Suprapubic skin (tissue), 4 donors: ENCODE results near the gene SH3RF1. TPM values are rescaled to one million over a fixed set of nuclear protein-coding genes. Genes with fewer than 3 reads are reported as not detected.

Experiments used
- DNase-seq, 2 donors: peaks; one replicate each; pipeline ENCODE4 v3.0.0-alpha.2; 2019; ENCODE audit warnings: low spot score in 2 of 2
- H3K27ac ChIP-seq: fragments of 200-600 bp; sonication (generic); one replicate; pipeline ENCODE4 v1.5.1; 2019
- H3K27me3 ChIP-seq: fragments of 200-600 bp; sonication (generic); one replicate; pipeline ENCODE4 v1.5.1; 2019
- H3K36me3 ChIP-seq: fragments of 200-600 bp; sonication (generic); one replicate; pipeline ENCODE4 v1.5.1; 2019
- H3K4me1 ChIP-seq: fragments of 200-600 bp; sonication (generic); one replicate; pipeline ENCODE4 v1.5.1; 2019
- H3K4me3 ChIP-seq: fragments of 200-600 bp; sonication (generic); one replicate; pipeline ENCODE4 v1.5.1; 2019; ENCODE audit warnings: mild to moderate bottlenecking
- H3K9me3 ChIP-seq: fragments of 200-600 bp; sonication (generic); one replicate; pipeline ENCODE4 v1.5.1; 2019
- EP300 ChIP-seq: sonication (generic); formaldehyde crosslinking; IDR thresholded peaks from one replicate; pipeline ENCODE4 v1.6.1; 2017; ENCODE audit warnings: antibody characterized with exemption
- POLR2A ChIP-seq, 2 donors: fragments of 450-650 bp; IDR thresholded peaks; one replicate each; pipeline ENCODE4 v1.6.1; 2017; ENCODE audit warnings: antibody characterized with exemption in 2 of 2, mild to moderate bottlenecking in 2 of 2, moderate library complexity in 2 of 2
- POLR2AphosphoS5 ChIP-seq, 3 donors: sonication (generic); formaldehyde crosslinking; IDR thresholded peaks; one replicate each; pipeline ENCODE4 v1.6.1; 2017; ENCODE audit warnings: antibody characterized with exemption in 3 of 3
- WGBS: methylation state at CpG from one replicate; pipeline ENCODE4 v1.1.5; 2018; 5-methylcytosine and 5-hydroxymethylcytosine counted together
- total RNA-seq, 4 donors: library from RNA; depleted of rRNA; stranded (reverse); fragments of >200 nt; gene quantifications; one replicate each; pipeline ENCODE4 v1.1.0, GENCODE V29; 2016
- TF ChIP-seq, protein P1 (sequence below), 2 donors: fragments of 200-600 bp in 1 of 2; fragments of 450-650 bp in 1 of 2; sonication (generic) in 1 of 2; IDR thresholded peaks; one replicate each; pipeline ENCODE4 v1.5.1; 2016 to 2019; ENCODE audit warnings: antibody characterized with exemption in 2 of 2, mild to moderate bottlenecking in 1 of 2, moderate library complexity in 1 of 2

Gene SH3RF1
- total RNA-seq, 4 donors from 2014 or later, result 10.8 to 18.1 (median 15.0) TPM

DNA sequence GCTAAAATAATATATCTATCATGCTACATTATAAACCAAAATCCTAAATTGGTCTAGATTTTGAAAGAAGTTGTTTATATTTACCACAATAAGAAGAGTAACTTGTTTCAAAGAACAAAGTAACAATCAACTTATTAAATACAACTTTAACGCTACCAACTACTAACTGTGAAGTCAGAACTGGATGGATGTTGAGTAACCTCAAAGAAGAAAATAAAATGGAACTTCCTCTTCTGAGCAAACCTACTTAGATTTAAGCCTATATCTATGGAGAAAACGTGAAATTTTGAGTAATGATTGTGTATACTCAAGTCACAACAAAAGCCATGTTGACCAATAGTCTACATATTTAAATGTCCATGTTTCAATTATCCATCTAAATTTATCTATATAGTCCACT, 25.7 kb downstream of the SH3RF1 start:
- no peaks in the 10 kb centered on the region for H3K36me3 ChIP-seq
- TF ChIP-seq EP300 (no peak), POLR2A (IDR thresholded peaks at IDR 0.05) (no peak), POLR2AphosphoS5 (IDR thresholded peaks at IDR 0.05) (no peak)
- TF ChIP-seq, protein P1, sequence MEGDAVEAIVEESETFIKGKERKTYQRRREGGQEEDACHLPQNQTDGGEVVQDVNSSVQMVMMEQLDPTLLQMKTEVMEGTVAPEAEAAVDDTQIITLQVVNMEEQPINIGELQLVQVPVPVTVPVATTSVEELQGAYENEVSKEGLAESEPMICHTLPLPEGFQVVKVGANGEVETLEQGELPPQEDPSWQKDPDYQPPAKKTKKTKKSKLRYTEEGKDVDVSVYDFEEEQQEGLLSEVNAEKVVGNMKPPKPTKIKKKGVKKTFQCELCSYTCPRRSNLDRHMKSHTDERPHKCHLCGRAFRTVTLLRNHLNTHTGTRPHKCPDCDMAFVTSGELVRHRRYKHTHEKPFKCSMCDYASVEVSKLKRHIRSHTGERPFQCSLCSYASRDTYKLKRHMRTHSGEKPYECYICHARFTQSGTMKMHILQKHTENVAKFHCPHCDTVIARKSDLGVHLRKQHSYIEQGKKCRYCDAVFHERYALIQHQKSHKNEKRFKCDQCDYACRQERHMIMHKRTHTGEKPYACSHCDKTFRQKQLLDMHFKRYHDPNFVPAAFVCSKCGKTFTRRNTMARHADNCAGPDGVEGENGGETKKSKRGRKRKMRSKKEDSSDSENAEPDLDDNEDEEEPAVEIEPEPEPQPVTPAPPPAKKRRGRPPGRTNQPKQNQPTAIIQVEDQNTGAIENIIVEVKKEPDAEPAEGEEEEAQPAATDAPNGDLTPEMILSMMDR (IDR thresholded peaks at IDR 0.05), result no peak
- peaks cover 18% of the 10 kb centered on the region for H3K4me1 ChIP-seq
- H3K27ac ChIP-seq, result no peak overlapping the region
- DNase-seq, result no peak
- WGBS, result 82% methylated on average over 2 of the region's 2 CpGs
- H3K27me3 ChIP-seq, result no peaks in the 10 kb centered on the region
- no peaks in the 10 kb centered on the region for H3K9me3 ChIP-seq
- H3K4me3 ChIP-seq, result no peak overlapping the region

DNA sequence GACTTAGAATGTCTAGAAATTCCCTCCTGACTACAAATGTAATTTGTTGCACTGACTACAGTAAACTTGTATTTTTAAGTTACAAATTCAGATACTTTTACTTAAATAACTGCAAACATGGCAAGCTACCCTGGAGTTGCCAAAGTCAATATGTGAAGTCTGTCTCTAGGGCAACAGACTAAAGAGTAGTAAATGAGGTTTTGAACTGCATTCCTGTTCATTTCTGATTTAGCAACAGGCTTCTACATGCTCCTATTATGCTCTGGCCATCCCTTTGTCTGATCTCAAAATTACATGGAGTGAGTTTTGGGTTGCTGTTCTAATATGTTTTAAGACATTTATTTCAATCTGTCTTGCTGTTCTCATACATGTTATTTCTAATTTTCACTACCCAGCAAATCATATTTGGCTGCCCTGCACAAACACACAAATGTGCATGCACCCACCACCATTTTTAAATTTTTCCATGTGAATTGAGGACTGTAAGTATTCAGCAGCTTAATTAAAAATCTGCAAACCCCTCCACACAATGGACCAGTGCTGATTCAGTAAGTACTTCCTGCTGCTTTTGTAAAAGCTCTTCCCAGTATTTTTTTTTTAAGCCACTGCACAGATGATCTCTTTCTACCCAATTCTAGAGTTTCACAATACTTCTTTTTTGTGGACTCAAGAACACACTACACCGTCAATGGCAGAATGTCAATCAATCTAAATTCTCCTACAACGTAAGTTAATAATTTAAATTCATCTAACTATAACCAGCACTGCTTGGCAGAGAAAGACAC, 26.7 kb downstream of the SH3RF1 start:
- 48% methylated on average over 2 of the region's 2 CpGs for WGBS
- DNase-seq, result no peak

DNA sequence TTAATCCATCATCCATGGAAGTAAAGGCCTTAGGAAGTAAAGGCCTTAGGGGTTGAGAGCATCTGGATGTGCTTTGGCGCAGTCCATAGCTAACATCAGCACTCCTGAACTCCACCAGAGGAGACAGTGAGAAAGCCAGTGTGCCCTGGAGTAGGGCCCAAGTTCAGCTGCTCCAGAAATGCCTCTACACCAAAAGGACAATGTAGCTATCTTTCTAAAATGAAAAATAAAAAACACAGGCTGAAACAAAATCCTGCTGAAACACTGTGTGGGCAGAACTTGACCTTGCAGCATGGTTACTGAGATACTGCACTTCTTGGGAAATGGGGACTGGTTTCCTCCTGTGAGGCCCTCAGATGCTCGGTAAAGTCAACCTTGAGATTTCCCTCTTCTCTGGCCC, 29.3 kb downstream of the SH3RF1 start:
- TF ChIP-seq EP300 (no peak), POLR2A (IDR thresholded peaks at IDR 0.05) (no peak), POLR2AphosphoS5 (IDR thresholded peaks at IDR 0.05) (no peak)
- TF ChIP-seq, protein P1 (IDR thresholded peaks at IDR 0.05), result no peak
- no peak for DNase-seq
- H3K4me1 ChIP-seq, result peaks cover 38% of the 10 kb centered on the region

More for the DNA sequence above, 26.7 kb downstream of the SH3RF1 start:
- Histone ChIP-seq H3K4me3 (no peak overlapping the region), H3K36me3 (no peaks in the 10 kb centered on the region), H3K27me3 (no peaks in the 10 kb centered on the region), H3K4me1 (peaks cover 18% of the 10 kb centered on the region), H3K27ac (no peak overlapping the region), H3K9me3 (no peaks in the 10 kb centered on the region)
- no peak for TF ChIP-seq POLR2AphosphoS5 (IDR thresholded peaks at IDR 0.05)
- no peak for TF ChIP-seq POLR2A (IDR thresholded peaks at IDR 0.05)
- TF ChIP-seq, protein P1 (IDR thresholded peaks at IDR 0.05), result no peak
- no peak for TF ChIP-seq EP300

DNA sequence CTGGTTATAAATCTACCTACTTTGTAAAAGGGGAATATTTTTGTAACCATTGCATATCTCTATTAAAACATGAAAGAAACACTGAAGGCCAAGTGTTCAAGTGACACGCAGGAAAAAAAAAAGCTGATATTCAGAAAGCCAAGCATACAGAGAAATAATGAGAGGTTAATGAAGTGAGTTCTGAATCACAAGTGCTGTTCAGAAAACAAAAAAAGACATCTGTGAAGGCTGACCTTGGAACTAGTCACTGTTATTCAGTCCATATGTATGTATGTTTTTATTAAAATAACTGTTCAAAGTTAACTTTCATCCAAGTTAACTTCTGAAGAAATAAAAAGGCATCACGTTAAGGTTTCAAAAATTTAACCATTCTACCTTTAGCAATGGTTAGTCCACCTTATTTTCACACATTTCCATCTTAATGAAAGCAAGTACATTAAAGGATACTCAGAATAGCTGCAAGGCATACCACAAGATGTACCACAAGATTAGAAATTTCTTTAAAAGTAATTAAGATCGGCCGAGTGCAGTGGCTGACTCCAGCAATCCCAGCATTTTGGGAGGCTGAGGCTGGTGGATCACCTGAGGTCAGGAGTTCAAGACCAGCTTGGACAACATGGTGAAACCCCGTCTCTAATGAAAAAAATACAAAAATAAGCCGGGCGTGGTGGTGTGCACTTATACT, 31.4 kb downstream of the SH3RF1 start:
- no peaks in the 10 kb centered on the region for H3K36me3 ChIP-seq
- no peaks in the 10 kb centered on the region for H3K9me3 ChIP-seq
- no peaks in the 10 kb centered on the region for H3K27me3 ChIP-seq
- H3K4me1 ChIP-seq, result peaks cover 50% of the 10 kb centered on the region
- TF ChIP-seq EP300, result no peak
- no peak for TF ChIP-seq POLR2AphosphoS5 (IDR thresholded peaks at IDR 0.05)
- TF ChIP-seq POLR2A (IDR thresholded peaks at IDR 0.05), result no peak
- TF ChIP-seq, protein P1 (IDR thresholded peaks at IDR 0.05), result no peak
- H3K4me3 ChIP-seq, result no peak overlapping the region
- no peak for DNase-seq
- no peak overlapping the region for H3K27ac ChIP-seq
- 59% methylated on average over 7 of the region's 7 CpGs for WGBS

More for the DNA sequence above, 29.3 kb downstream of the SH3RF1 start:
- Histone ChIP-seq H3K27me3 (no peaks in the 10 kb centered on the region), H3K9me3 (no peaks in the 10 kb centered on the region), H3K27ac (no peak overlapping the region), H3K4me3 (no peak overlapping the region), H3K36me3 (no peaks in the 10 kb centered on the region)
- WGBS, result 79% methylated on average over 2 of the region's 2 CpGs

DNA sequence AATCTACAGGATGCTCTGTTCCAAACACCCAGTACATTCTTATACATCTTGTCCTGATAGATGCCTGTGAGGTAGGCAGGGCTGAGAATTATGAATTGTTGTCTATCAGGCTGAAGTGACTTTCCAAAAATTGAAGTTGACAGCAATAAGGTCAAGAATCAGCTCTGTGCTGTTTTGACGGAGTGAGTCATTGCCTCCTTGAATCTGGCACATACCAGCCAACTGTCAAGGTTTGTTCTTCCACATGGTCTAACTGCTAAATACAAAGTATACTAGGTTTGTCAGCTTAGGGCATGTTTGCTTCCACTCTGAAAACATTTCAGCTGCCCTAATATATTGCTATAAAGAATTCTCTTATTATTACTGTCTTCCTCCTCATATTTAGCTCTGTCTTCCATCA, 32.3 kb downstream of the SH3RF1 start:
- no peaks in the 10 kb centered on the region for H3K36me3 ChIP-seq
- H3K9me3 ChIP-seq, result no peaks in the 10 kb centered on the region
- 21% methylated on average over 1 of the region's 1 CpG for WGBS
- no peaks in the 10 kb centered on the region for H3K27me3 ChIP-seq
- no peak for DNase-seq
- H3K4me3 ChIP-seq, result no peak overlapping the region
- TF ChIP-seq, protein P1 (IDR thresholded peaks at IDR 0.05), result no peak
- no peak for TF ChIP-seq EP300
- no peak for TF ChIP-seq POLR2AphosphoS5 (IDR thresholded peaks at IDR 0.05)
- TF ChIP-seq POLR2A (IDR thresholded peaks at IDR 0.05), result no peak
- H3K4me1 ChIP-seq, result peaks cover 40% of the 10 kb centered on the region
- H3K27ac ChIP-seq, result no peak overlapping the region
